Measurements from ENCODE around the gene MRO. TPM values are rescaled to one million over a fixed set of nuclear protein-coding genes. Genes with fewer than 3 reads are reported as not detected.

Gene MRO
- total RNA-seq, 1 donor from 2014 or later, result 1.2 TPM

DNA sequence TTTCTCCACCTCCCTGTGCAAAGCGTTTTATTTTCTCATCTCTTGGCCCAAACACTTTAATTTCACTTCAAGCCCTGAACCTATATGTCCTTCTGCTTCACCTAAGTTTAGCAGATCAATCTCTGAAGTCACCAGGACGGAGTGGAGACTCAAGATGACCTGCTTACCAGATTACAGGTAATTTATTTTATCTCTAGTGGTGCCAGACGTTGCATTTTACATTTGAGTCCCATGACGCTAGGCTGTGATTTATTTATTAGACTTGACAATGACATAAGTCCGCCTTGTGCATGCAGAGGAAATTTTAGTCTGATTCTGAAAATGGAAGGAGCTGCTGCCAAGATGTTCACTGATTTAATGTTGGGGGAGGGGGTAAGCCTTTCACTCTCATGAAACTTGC, 73.9 kb downstream of the MRO start:
- Mint-ChIP-seq H3K27me3 (peaks cover 4% of the 10 kb centered on the region), H3K4me1 (ENCODE audit: unreplicated experiment) (peaks cover 18% of the 10 kb centered on the region), H3K9me3 (no peaks in the 10 kb centered on the region), H3K4me3 (no peak overlapping the region), H3K36me3 (no peaks in the 10 kb centered on the region), H3K27ac (no peak overlapping the region)
- no peak for DNase-seq (ENCODE audit: extremely low spot score, unreplicated experiment)
- TF ChIP-seq, protein P1, sequence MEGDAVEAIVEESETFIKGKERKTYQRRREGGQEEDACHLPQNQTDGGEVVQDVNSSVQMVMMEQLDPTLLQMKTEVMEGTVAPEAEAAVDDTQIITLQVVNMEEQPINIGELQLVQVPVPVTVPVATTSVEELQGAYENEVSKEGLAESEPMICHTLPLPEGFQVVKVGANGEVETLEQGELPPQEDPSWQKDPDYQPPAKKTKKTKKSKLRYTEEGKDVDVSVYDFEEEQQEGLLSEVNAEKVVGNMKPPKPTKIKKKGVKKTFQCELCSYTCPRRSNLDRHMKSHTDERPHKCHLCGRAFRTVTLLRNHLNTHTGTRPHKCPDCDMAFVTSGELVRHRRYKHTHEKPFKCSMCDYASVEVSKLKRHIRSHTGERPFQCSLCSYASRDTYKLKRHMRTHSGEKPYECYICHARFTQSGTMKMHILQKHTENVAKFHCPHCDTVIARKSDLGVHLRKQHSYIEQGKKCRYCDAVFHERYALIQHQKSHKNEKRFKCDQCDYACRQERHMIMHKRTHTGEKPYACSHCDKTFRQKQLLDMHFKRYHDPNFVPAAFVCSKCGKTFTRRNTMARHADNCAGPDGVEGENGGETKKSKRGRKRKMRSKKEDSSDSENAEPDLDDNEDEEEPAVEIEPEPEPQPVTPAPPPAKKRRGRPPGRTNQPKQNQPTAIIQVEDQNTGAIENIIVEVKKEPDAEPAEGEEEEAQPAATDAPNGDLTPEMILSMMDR (conservative IDR thresholded peaks at IDR 0.05), result no peak

Other genes with a start within 250 kb of the MRO start
- 49.6 and 51.1 TPM in 2 replicates for gene ME2, start 59.1 kb upstream of the MRO start, total RNA-seq (ENCODE audit: low replicate concordance)
- 7.4 and 13.9 TPM in 2 replicates for gene ELAC1, start 148.0 kb upstream of the MRO start, total RNA-seq (ENCODE audit: low replicate concordance)
- 106 and 123 TPM in 2 replicates for gene SMAD4, start 210.2 kb upstream of the MRO start, total RNA-seq (ENCODE audit: low replicate concordance)